Measurements from ENCODE around the gene LDLRAD4. TPM values are rescaled to one million over a fixed set of nuclear protein-coding genes. Genes with fewer than 3 reads are reported as not detected.
"Not testable (repeated sequence)": the region's sequence is repeated elsewhere in the genome, so short reads cannot be mapped to it uniquely, and the experiment has no call there.

Gene LDLRAD4
- total RNA-seq, 1 donor from 2014 or later = 4.3 TPM

DNA sequence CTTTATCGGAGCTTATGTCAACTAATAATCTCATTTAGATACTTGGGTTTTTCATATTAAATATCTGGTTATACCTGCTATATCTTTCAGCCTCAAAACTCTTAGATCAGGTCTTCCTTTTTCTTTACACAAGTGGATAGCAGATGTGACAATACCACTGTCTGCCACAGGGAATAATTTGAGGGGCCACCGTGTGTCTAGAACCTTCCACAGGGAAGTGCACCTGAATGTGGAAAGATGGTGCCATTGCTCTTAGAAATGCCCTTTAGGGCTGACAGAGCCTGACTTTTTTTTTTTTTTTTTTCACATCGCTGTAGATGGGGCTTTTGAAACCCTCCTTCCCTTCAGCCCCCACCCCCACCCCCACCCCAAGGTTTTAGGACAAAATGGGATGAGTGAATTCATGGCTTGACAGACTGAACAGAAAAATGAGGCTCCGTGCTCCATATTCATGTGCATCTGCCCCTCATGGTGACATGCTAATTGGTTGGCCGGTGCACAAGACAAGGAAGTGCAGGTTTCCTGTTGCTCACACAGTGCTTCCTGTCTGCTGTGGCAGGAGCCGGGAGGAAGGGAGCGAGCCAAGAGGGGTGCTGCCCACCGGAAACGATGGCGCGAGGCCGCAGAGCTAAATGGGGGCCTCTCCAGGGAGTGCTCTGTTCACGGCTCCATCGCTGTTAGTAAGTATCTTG is 246.0 kb downstream of the LDLRAD4 start:
- no peak for DNase-seq (ENCODE audit: low read depth)

DNA sequence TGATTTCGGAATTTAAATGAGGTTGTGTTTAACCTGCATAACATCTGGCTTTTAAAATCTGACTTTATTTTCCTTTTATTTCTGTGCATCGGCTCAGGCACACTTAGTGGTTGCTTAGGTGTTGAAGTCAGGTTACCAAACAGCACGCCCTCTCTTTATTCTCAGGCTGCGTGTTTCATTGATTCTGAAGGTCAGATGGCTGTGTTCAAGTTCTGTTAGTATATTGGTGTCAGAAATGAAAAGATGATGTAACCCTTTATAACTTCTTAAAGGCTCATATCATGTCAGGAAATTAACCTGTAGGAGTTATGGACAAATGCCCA is 246.5 kb downstream of the LDLRAD4 start:
- DNase-seq (ENCODE audit: low read depth) = no peak

DNA sequence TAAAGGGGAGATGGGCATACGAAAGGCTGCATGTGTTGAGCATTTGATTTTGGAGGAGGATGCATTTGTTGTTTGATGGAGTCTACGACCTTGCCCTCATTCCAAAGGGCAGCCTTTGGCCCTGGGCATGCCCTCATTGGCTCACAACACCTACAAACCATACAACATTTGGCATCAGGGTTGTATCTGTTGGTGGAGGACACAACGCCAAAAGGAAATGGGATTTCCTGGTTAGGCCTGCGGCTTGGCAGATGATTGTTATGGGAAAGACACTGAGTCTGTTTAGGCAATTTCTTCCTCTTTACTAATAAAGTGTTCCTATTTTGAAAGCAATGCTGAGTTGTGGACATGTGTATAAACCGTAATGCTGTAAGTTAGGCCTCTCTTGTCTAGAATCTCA is 246.9 kb downstream of the LDLRAD4 start:
- no peak for DNase-seq (ENCODE audit: low read depth)

DNA sequence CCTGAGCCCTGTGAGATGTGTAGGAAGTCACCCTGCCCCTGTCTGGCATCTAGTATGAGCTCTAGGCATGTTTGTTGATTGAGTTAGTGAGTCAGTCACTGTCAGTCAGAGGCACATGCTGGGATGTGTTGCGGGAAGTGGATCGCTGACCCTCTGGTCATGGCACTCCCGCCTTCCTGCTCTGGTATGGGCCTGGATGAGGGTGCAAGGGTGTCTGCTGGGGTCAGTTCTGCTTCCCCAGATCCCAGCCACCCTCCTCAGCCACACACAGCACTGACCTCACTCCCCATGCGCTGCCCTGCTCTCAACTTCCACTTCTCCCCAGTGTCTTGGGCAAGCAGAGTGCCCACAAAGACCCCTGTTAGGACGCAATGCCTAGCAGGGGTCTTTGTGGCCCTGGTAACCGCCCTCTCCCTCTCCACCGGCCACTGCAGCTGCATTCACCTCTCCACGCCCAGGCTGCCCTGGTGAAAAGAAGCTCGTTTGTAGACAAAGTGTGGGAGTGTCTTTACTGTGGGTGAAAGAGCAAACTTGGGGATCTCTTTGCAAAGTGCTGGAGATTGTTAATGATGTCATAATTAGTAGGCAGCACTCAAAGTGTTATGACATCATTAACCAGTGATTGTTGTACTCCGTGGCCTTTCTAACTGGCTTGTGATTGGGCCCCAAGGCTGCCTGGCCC is 252.1 kb downstream of the LDLRAD4 start:
- DNase-seq (ENCODE audit: low read depth) = no peak

DNA sequence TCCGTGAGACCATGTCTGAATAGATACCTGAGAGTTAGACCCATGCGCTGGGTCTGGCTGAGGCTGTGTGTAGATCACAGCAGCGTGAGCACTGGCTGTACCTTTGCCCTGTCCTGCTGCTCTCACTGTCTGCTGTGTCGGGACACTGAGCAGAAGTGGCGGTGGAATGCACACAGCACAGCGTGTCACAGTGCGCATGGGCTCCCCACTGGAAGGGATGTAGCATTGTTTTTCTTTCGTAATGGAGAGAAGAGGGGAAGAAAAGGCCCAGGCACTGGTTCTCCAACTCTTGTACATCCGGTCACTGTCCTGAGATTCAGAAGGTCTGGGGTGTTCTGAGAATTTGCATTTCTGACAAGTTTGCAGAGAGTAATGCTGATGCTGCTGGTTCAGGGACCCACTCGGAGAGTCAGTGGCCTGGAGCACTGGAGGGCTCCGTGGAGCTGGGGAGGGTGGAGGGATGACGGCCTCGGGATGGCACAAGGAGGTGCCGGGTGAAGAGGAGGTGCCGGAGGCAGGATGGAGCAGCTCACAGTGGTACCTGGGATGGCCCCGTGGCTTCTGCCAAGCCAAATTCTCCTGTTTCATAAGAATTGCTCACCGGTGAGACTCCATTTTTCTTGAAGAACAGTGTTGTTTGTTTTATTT is 252.8 kb downstream of the LDLRAD4 start:
- DNase-seq (ENCODE audit: low read depth) = no peak

DNA sequence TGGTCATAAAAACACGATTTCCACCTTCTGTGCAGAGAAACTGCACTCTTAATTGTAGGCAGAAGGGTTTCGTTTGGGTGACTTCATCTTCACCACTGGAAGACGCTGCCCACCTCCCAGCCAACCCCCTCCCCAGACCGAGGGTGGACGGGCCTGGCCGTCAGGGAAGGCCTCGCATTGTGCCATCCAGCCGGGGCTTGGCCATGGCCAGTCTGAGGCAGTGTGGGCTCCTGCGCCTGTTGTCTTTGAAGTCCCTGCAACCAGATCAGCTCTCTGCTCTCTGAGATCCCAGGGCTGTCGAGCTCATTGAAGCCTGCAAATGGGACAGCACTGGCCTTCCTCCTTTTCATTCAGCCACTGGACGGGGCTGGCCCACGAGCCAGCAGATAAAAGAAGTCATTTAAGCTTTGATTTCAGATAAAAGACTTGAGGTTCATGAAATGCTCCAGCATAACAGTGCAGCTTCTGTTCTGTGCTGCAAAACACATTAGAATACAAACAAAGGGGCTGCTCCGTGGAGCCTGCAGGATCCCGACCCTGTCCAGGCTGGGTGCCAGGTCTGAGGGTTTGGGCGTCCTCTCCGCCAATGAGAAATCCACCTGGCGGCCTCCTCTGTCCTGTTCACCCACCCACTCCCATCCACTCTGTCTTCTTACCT is 253.5 kb downstream of the LDLRAD4 start:
- DNase-seq (ENCODE audit: low read depth) = no peak

DNA sequence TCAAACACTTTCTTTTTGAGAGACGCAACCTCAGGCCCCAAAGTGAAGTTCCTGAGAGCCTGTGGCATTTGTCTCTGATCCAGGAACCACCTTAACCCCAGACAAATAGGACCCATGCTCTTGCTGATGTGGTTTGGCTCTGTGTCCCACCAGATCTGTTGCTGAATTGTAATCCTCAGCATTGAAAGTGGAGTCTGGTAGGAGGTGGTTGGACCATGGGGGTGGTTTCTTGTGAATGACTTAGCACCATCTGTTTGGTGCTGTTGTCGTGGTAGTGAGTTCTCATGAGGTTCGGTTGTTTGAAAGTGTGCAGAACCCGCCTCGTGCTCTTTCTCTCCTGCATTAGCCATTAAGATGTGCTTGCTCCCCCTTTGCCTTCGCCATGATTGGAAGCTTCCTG is 255.2 kb downstream of the LDLRAD4 start:
- DNase-seq (ENCODE audit: low read depth) = no peak

DNA sequence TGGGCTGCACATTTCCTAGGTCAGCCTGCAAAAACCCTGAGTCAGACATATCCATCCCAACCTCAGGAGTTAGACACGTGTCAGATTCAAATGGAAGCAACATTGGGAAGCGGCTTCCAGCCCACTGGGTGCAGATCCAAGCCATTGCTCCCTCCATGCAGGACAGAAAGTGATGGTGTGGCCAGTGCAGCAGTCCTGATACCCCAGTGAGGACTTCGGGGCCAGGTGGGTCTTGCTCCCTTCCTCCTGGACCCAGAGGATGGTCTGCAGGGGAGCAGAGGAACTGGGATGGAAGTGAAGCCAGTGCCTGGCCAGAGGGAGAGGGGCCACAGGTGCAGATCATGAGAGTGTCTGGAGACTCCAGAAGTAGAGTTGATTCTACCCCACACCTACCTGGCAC is 255.8 kb downstream of the LDLRAD4 start:
- DNase-seq (ENCODE audit: low read depth) = no peak

DNA sequence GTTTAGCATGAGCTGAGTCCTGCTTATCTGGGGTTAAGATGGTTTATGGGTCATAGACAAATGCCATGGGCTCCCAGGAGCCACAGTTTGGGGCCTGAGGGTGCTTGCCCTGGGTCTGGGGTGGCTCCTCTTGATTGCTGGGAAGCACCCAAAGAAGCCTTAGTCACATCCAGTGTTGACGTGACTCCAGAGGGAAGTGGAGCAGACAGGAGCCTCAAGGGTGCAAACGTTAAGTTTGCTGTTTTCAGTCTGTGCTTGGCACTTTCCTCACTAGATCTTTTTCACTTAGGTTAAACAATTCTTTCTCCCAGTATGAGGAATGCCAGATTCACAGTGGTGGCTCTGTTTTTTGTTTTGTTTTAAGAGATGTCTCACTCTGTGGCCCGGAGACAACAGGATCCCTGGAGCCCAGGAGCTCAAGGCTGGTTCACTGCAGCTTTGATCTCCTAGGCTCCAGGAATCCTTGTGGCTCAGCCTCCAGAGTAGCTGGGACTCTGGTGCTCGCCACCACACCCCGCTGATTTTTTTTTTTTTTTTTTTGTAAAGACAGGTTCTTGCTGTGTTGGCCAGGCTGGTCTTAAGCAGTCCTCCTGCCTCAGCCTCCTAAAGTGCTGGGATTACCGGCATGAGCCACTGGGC is 256.5 kb downstream of the LDLRAD4 start:
- no peak for DNase-seq (ENCODE audit: low read depth)

DNA sequence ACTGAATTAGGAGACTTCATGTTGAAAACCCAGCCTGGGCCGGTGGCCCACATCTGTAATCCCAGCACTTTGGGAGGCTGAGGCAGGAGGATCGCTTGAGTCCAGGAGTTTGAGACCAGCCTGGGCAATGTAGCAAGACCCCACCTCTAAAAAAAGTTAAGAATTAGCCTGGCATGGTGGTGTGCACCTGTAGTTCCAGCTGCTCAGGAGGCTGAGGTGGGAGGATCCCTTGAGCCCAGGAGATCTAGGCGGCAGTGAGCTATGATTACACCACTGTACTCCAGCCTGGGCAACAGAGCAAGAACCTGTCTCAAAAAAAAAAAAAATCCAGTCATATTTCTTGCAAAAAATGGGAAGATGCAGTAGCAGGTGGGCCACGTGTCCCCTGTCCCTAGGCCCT is 257.8 kb downstream of the LDLRAD4 start:
- not testable (repeated sequence) for DNase-seq (ENCODE audit: low read depth)

DNA sequence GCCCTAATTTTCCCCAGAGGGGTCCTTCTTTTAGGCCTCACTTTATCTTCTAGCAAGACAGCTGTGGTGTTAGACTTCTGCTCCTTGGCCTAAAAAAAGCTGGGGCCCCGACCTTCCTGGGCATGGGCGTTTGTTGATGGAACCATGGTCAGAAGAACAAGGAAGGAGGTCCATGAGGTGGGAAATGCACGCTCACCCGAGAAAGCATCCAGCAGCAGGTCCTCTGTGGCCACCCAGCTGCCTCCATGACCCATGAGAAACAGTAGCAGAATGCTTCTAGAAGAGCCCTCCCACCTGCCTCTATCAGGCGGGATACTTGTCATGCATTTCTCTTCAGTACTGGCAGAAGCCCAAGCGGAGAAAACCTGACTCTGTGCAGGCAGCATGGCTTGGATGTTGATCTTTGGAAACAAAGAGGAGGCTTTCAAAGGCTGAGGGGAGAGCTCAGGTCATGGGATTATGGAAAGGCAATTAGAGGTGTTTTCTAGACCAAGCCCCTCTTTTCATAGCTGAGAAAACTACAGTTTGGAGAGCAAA is 258.7 kb downstream of the LDLRAD4 start:
- no peak for DNase-seq (ENCODE audit: low read depth)

DNA sequence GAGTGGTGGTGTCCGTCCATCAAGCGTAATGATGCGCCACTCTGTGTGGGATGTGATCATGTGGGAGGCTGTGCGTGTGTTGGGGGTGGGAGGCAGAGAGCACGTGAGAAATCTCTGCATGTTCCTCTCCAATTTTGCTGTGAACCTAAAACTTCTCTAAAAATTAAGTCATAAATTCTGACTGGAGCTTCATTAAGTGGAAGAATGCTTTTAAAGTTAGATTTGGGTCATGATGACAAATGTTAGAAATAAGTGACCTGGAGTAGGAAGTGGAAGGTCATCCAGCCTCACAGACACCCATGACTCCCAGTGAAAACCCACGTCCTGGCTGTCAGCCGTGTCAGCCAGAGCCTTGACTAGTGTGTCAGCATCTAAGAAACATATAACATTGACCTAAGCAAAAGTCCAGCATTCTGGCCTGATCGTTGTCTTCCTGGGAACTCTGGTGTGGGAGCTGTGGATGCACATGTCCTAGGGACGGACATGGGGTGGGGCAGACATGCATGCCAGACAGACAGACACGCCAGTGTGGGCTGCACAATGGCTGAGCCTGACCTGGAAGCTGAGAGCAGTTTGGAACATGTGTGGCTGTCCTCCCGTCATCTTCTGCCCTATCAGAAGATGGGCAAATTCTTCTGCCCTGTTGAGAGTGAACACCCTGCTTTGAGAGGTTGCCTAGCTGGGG is 262.2 kb downstream of the LDLRAD4 start:
- no peak for DNase-seq (ENCODE audit: low read depth)

DNA sequence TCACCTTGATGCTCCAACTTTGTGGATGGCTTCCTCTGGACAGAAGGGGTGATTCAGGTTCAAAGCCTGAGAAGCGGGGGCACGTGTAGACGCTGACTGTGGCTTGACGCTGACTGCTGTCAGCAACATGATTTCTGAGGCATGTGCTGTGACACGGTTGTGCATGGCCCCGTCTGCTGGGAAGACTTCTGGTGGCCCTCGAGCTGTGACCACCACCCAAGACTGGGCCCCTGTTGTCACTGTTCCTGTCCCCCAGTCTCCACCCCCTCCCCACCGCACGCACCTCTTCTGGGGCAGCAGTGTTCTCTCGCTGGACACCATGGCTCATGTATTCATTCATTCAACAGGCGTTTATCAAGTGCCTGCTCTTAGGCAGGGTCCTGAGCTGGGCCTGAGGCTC is 262.8 kb downstream of the LDLRAD4 start:
- no peak for DNase-seq (ENCODE audit: low read depth)

DNA sequence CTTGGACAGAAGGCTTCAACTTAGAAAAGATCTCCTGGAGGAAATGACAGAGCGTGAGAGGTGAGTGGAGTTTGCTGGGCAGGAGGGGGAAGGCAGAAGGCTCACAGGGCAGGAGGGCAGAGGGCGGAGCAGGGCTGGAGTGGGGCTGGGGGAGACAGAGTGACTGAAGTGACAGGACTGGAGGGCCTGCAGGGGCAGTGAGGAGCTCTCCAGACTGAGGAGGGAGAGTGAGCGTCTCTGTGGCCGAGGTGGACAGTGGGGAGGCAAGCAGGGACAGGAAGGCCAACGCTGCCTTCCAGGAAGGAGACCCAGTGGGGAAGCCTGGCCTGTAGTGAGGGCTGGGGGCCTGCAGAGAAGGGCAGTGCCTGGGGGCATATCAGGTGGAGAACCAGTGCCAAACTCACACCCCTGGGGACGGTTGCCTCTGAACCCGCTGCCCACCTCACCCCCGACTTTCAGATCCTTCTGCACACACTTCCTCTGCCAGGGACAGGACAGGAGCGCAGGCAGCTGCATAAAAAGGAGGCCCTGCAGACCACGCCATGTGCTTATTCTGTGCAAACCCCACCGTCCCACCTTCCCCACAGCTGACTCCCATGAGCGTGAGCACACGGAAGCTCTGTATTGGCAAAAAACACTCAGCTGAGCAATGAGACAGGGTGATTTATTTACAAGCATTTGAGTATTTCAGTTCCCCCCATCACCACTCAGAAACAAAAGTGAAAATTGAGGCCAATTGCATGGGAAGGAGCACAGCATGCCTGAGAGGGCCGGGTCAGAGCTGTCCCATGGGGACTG is 263.5 kb downstream of the LDLRAD4 start:
- no peak for DNase-seq (ENCODE audit: low read depth)

DNA sequence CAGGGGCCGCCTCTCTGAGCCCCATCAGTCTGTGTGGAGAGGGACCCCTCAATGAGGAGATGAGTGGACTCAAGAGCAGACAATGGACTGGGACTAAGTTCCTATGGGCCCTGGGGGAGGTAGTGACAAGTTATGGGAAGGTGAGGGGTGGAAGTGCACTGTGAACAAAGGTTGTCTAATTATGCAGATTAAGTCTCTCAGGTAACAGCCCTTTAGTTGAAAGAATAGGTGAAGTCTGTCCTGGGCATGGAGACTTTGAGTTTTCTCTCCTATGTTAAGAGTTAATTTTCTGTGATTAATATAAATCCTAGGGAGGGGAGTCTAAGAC is 264.0 kb downstream of the LDLRAD4 start:
- DNase-seq (ENCODE audit: low read depth) = no peak

DNA sequence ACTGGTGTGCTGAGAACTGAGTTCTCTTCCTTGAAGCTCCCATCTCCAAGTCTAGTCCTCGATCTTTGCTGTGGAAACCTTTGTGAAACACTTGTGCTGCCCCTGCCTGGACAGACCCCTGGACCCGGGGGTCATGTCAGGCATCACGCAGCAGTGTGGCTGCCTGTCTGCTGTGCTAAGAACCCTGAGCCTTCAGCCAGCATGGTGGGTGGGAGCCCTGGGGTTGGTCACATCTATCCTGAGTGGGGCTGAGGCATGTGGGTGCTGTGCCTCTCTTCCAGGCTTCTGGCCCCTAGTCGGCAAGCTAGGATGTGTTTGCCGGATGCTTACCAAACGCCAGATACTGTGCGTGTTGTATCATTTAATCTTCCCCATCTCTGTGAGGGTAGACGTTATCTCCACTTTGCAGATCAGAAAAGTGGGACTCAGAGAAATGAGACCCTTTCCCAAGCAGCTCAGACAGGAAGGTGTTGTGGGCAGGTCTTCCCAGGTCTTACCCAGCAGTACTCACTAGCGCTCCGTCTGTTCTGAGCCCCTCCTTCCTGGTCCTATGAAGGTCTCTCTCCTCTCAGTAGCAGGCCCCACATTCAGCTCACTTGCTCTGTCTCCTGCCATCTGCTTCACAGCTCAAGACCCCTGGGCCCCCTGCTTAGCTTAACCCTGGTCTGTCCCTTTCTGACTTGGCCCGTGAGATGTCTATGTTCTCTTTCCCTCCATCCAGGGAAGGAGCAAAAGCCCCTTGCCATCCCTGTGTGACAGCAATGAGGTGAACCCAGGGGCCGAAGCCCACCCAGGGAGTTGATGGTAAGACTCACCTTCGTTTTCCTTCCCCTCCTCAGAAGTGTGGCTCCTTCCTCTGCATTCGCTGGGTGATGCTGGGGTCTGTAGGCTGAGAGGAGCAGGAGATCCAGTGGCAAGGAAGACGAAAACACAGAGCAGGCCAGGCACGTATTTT is 265.0 kb downstream of the LDLRAD4 start:
- no peak for DNase-seq (ENCODE audit: low read depth)

DNA sequence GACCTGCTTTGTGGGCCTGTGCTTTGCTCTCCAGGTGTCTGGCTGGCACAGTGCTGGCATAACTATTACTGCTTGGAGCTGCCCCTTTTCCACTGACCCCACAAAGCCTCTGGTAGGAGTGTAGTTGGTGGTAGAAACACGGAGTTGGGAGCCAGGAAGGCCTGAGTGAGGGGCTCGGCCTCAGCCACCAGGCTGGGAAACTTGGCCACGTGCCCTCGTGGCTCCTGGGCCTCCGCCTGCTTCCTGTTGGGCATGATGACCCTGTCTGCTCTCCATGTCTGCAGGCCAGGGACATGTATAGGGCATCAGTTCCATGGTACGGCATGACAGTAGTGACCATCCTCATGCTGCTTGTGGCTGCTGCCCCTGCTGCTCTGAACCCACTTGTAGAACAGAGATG is 266.6 kb downstream of the LDLRAD4 start:
- DNase-seq (ENCODE audit: low read depth) = no peak

DNA sequence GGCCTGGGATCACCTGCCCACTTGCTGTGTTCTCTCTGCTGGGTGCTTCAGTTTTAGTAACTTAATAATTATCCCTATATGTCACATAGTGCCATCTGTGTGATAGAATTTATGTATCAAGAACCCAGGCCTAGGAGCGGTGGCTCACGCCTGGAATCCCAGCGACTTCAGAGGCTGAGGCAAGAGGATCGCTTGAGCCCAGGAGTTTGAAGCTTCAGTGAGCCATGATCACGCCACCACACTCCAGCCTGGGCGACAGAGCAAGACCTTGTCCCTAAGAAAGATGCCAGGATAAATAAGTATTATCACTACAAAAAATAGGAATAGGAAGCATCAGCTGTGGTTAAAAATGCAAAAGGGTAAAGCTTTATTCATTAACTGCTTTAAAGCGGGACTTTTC is 267.0 kb downstream of the LDLRAD4 start:
- no peak for DNase-seq (ENCODE audit: low read depth)

DNA sequence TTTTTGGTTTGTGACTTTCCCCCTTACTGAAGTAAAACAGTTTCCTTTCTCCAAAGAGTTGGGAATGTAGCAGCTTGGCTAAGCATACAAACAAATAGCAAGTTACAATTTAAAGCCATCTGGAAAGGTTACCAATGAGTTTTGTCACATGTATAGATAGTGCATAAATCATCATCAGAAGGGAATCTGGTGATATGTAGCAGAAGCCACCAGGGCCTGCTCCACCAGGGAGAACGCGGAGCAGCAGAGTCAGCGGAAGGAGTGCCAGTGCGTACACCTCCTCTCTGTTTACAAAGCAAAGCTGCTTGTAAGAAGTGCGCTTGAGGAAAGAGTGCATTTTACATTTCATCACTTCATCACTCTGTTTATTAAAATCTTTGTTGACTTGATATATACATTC is 267.7 kb downstream of the LDLRAD4 start:
- no peak for DNase-seq (ENCODE audit: low read depth)

DNA sequence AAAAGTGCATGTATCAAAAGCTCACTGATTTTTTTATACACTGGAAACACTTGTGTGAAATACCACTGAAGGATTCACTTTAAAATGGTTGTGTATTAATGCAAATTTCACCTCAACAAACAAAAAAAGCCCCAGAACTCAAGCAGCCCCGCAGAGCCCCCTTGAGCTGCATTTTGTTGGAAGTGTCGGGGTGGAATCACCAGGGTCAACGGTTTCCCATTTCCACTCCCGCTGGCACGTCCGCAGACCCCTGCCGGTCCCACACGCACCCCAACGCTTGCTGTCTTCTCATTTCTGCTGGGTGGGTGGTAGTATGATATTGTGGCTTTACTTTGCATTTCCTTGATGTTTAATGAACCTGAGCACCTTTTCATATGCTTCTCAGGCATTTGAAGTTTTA is 268.1 kb downstream of the LDLRAD4 start:
- DNase-seq (ENCODE audit: low read depth) = no peak

Data from renal cortical epithelial cell (primary cell).